ENCODE measurements around the gene ECM2.

DNA sequence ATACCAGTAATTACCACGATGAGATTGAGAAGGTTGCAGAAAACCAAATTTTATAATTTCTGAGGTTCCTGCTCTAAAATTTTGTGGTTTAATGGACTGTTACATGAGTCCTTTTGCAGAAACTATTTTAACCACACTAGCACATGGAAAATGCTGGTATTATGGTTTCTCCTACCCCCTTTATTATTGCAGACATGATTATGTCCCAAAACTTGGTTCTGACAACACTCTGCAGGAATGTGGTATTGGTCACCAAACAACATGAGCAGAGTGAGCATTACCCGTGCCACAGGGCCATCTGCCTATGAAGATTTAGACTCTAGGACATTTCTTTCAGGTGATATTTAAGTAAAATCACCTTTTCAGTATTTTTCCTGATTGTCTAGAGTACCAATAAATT, 2.8 kb upstream of the ECM2 start:
- TF ChIP-seq, protein P1, sequence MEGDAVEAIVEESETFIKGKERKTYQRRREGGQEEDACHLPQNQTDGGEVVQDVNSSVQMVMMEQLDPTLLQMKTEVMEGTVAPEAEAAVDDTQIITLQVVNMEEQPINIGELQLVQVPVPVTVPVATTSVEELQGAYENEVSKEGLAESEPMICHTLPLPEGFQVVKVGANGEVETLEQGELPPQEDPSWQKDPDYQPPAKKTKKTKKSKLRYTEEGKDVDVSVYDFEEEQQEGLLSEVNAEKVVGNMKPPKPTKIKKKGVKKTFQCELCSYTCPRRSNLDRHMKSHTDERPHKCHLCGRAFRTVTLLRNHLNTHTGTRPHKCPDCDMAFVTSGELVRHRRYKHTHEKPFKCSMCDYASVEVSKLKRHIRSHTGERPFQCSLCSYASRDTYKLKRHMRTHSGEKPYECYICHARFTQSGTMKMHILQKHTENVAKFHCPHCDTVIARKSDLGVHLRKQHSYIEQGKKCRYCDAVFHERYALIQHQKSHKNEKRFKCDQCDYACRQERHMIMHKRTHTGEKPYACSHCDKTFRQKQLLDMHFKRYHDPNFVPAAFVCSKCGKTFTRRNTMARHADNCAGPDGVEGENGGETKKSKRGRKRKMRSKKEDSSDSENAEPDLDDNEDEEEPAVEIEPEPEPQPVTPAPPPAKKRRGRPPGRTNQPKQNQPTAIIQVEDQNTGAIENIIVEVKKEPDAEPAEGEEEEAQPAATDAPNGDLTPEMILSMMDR (IDR thresholded peaks at IDR 0.05): no peak
- TF ChIP-seq TCF7L2 (IDR thresholded peaks at IDR 0.05; ENCODE audit: low read depth, low read length) (no peak), POLR2AphosphoS5 (IDR thresholded peaks at IDR 0.05; ENCODE audit: low read depth, low read length) (no peak)
- TF ChIP-seq, protein P2, sequence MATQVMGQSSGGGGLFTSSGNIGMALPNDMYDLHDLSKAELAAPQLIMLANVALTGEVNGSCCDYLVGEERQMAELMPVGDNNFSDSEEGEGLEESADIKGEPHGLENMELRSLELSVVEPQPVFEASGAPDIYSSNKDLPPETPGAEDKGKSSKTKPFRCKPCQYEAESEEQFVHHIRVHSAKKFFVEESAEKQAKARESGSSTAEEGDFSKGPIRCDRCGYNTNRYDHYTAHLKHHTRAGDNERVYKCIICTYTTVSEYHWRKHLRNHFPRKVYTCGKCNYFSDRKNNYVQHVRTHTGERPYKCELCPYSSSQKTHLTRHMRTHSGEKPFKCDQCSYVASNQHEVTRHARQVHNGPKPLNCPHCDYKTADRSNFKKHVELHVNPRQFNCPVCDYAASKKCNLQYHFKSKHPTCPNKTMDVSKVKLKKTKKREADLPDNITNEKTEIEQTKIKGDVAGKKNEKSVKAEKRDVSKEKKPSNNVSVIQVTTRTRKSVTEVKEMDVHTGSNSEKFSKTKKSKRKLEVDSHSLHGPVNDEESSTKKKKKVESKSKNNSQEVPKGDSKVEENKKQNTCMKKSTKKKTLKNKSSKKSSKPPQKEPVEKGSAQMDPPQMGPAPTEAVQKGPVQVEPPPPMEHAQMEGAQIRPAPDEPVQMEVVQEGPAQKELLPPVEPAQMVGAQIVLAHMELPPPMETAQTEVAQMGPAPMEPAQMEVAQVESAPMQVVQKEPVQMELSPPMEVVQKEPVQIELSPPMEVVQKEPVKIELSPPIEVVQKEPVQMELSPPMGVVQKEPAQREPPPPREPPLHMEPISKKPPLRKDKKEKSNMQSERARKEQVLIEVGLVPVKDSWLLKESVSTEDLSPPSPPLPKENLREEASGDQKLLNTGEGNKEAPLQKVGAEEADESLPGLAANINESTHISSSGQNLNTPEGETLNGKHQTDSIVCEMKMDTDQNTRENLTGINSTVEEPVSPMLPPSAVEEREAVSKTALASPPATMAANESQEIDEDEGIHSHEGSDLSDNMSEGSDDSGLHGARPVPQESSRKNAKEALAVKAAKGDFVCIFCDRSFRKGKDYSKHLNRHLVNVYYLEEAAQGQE (IDR thresholded peaks at IDR 0.05; ENCODE audit: insufficient read depth in 1 of 2, low read depth in 2 of 2, low read length in 1 of 2): no peak
